Panc1 (cell line): ENCODE results near the gene SULF2. TPM values are rescaled to one million over a fixed set of nuclear protein-coding genes. Genes with fewer than 3 reads are reported as not detected.

ENCODE experiments used
- ATAC-seq: fragments of 200-7000 bp; cut with Tn5 transposase; 2 replicates; pipeline ENCODE4 v1.9.1; 2020; ENCODE audit warnings: mild to moderate bottlenecking, moderate library complexity
- BruUV-seq: library from RNA; stranded (reverse); fragments of 400-500 nt; replicated peaks from 2 replicates; lab custom pipeline; 2021; lab: Mats Ljungman, UMichigan
- CTCF ChIA-PET: fragments of 300-600 bp; sonication (Branson Sonifier 250); formaldehyde crosslinking; loops from one replicate; lab custom pipeline; 2022; ENCODE audit warnings: antibody characterized with exemption; lab: Charles Lee
- POLR2A ChIA-PET: fragments of 300-600 bp; sonication (Branson Sonifier 250); formaldehyde crosslinking; loops from one replicate; lab custom pipeline; 2022; ENCODE audit warnings: antibody characterized with exemption; lab: Charles Lee
- DNase-seq: peaks from one replicate; pipeline ENCODE4 v3.0.0-alpha.2; 2010; ENCODE audit warnings: low read depth, low spot score
- H3K27ac ChIP-seq: 2 replicates; pipeline ENCODE4 v1.5.1; 2011; ENCODE audit warnings: mild to moderate bottlenecking, low read length, inconsistent platforms
- H3K27me3 ChIP-seq: fragments of 200-500 bp; sonication (Bioruptor generic); 2 replicates; pipeline ENCODE4 v1.6.0; 2014; ENCODE audit warnings: low read length, inconsistent platforms; ENCODE audit not compliant: control insufficient read depth, insufficient read depth
- H3K36me3 ChIP-seq: fragments of 200-500 bp; sonication (Bioruptor generic); 2 replicates; pipeline ENCODE4 v1.5.1; 2014; ENCODE audit warnings: inconsistent platforms, mild to moderate bottlenecking, low read length, moderate library complexity; ENCODE audit not compliant: control insufficient read depth, insufficient read depth
- H3K4me1 ChIP-seq: 2 replicates; pipeline ENCODE4 v1.5.1; 2011; ENCODE audit warnings: inconsistent platforms, mild to moderate bottlenecking, low read length, moderate library complexity; ENCODE audit not compliant: control insufficient read depth, insufficient read depth
- H3K4me3 ChIP-seq, 2 experiments: 2 replicates each; pipeline ENCODE4 v1.5.1; 2011 to 2012; ENCODE audit warnings: low read depth in 2 of 2, low read length in 2 of 2, mild to moderate bottlenecking in 2 of 2, inconsistent platforms in 1 of 2, moderate library complexity in 1 of 2
- H3K9me3 ChIP-seq: fragments of 200-500 bp; sonication (Bioruptor generic); 2 replicates; pipeline ENCODE4 v1.5.1; 2014; ENCODE audit warnings: low read depth, mild to moderate bottlenecking, inconsistent platforms, low read length, moderate library complexity; ENCODE audit not compliant: control insufficient read depth, insufficient read depth
- POLR2AphosphoS5 ChIP-seq: IDR thresholded peaks from 2 replicates; pipeline ENCODE4 v1.6.1; 2012; ENCODE audit warnings: mild to moderate bottlenecking, low read depth, low read length, moderate library complexity
- SIN3A ChIP-seq: IDR thresholded peaks from 2 replicates; pipeline ENCODE4 v1.6.1; 2012; ENCODE audit warnings: low read depth, mild to moderate bottlenecking, low read length, moderate library complexity, borderline replicate concordance; ENCODE audit not compliant: insufficient read depth
- TCF7L2 ChIP-seq: IDR thresholded peaks from 2 replicates; pipeline ENCODE4 v1.6.1; 2011; ENCODE audit warnings: mild to moderate bottlenecking, low read depth, low read length, inconsistent platforms
- in situ Hi-C: cut with HindIII; loops from 2 replicates; pipeline ENCODE4 v1.10.0; 2016; ENCODE audit warnings: low sequenced_read_pairs, low pct_unique_long_range_greater_than_20kb
- intact Hi-C: fragments of 100-400 bp; cut with micrococcal nuclease; formaldehyde crosslinking; loops from one replicate; pipeline ENCODE4 v1.10.0; 2022; ENCODE audit not compliant: unreplicated experiment
- total RNA-seq: library from RNA; stranded (reverse); gene quantifications from one replicate; pipeline ENCODE4 v1.2.1, GENCODE V29; 2021; ENCODE audit not compliant: unreplicated experiment
- TF ChIP-seq, protein P1 (sequence below): fragments of 450-650 bp; IDR thresholded peaks from 2 replicates; pipeline ENCODE4 v1.5.1; 2017; ENCODE audit warnings: mild to moderate bottlenecking
- TF ChIP-seq, protein P2 (sequence below), 2 experiments: IDR thresholded peaks; 2 replicates each; pipeline ENCODE4 v1.6.1; 2011 to 2012; ENCODE audit warnings: low read depth in 2 of 2, control low read depth in 1 of 2, low read length in 1 of 2, mild to moderate bottlenecking in 1 of 2, moderate library complexity in 1 of 2; ENCODE audit not compliant: insufficient read depth in 1 of 2

SULF2 gene
- total RNA-seq, 1 experiment from 2014 or later = 1.4 TPM

DNA sequence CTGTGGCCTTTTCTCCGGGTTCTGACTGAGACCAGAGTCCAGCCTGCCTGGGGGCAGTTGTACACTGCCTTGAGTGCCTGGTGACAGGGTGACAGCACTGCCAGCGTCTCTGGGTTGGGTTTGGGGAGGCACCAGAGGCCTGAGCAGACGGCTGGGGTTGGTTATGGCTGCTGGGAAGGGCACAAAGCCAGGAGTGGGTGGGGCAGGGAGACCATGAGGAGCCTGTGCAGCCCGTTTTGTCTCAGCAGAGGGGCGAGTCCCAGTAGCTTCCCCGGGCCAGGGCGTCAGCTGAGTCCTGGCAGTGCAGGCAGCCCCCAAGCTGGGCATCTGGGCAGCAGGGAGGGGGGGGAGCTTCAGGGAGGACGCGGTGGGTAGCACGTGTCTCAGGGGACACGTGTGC is 15.3 kb upstream of the SULF2 start:
- ChIA-PET POLR2A (no interaction called here), CTCF (interaction anchor here (0.7 kb wide), 1 partner anchor 620 kb away, joined by 3 read pairs; no protein-coding TSS in a partner anchor)
- Histone ChIP-seq H3K9me3 (no peaks in the 10 kb centered on the region), H3K27me3 (no peaks in the 10 kb centered on the region), H3K4me3 (no peak overlapping the region), H3K27ac (no peak overlapping the region), H3K4me1 (no peaks in the 10 kb centered on the region), H3K36me3 (no peaks in the 10 kb centered on the region)
- DNase-seq (no peak), ATAC-seq (no peak)
- in situ Hi-C loops (no loop called here), intact Hi-C loops (no loop called here)
- no TSS peak for BruUV-seq
- TF ChIP-seq, protein P1, sequence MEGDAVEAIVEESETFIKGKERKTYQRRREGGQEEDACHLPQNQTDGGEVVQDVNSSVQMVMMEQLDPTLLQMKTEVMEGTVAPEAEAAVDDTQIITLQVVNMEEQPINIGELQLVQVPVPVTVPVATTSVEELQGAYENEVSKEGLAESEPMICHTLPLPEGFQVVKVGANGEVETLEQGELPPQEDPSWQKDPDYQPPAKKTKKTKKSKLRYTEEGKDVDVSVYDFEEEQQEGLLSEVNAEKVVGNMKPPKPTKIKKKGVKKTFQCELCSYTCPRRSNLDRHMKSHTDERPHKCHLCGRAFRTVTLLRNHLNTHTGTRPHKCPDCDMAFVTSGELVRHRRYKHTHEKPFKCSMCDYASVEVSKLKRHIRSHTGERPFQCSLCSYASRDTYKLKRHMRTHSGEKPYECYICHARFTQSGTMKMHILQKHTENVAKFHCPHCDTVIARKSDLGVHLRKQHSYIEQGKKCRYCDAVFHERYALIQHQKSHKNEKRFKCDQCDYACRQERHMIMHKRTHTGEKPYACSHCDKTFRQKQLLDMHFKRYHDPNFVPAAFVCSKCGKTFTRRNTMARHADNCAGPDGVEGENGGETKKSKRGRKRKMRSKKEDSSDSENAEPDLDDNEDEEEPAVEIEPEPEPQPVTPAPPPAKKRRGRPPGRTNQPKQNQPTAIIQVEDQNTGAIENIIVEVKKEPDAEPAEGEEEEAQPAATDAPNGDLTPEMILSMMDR = no peak
- no peak for TF ChIP-seq SIN3A
- TF ChIP-seq POLR2AphosphoS5 = no peak
- TF ChIP-seq, protein P2, sequence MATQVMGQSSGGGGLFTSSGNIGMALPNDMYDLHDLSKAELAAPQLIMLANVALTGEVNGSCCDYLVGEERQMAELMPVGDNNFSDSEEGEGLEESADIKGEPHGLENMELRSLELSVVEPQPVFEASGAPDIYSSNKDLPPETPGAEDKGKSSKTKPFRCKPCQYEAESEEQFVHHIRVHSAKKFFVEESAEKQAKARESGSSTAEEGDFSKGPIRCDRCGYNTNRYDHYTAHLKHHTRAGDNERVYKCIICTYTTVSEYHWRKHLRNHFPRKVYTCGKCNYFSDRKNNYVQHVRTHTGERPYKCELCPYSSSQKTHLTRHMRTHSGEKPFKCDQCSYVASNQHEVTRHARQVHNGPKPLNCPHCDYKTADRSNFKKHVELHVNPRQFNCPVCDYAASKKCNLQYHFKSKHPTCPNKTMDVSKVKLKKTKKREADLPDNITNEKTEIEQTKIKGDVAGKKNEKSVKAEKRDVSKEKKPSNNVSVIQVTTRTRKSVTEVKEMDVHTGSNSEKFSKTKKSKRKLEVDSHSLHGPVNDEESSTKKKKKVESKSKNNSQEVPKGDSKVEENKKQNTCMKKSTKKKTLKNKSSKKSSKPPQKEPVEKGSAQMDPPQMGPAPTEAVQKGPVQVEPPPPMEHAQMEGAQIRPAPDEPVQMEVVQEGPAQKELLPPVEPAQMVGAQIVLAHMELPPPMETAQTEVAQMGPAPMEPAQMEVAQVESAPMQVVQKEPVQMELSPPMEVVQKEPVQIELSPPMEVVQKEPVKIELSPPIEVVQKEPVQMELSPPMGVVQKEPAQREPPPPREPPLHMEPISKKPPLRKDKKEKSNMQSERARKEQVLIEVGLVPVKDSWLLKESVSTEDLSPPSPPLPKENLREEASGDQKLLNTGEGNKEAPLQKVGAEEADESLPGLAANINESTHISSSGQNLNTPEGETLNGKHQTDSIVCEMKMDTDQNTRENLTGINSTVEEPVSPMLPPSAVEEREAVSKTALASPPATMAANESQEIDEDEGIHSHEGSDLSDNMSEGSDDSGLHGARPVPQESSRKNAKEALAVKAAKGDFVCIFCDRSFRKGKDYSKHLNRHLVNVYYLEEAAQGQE (IDR thresholded peaks at IDR 0.05; ENCODE audit: insufficient read depth in 1 of 2, low read depth in 2 of 2, low read length in 1 of 2) = no peak
- no peak for TF ChIP-seq TCF7L2

DNA sequence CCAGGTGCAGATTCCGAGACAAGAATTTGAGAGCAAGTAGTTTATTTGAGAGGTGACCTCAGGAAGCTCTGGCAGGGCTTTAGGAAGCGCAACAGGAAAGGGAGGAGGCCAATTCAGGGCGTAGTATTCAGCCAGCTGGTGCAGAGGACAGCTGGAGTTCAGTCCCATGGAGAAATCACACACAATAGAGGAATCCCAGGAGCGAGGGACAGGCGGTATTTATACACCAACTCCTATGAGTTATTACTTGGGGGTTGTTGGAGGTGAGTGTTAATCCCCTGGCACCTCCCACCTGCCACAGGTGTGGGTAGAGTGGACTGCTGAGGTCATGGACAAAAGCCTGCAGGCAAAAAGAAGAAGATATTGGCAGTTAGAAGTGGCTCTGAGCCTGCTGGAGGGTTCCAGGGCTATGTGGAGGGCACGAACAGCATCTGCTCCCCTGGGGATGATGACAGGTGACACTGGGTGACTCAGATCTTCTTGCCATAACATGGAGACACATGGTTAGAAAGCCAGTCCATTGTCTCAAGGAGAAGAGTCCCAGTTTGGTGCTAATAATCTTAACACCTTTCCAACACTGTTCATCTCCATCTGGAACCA is 13.9 kb upstream of the SULF2 start:
- POLR2A ChIA-PET = no interaction called here
- no peak for DNase-seq

More for the DNA sequence above, 13.9 kb upstream of the SULF2 start:
- no TSS peak for BruUV-seq
- CTCF ChIA-PET = no interaction called here
- TF ChIP-seq, protein P2 (IDR thresholded peaks at IDR 0.05; ENCODE audit: insufficient read depth in 1 of 2, low read depth in 2 of 2, low read length in 1 of 2) = no peak
- TF ChIP-seq SIN3A (no peak), POLR2AphosphoS5 (no peak), TCF7L2 (no peak)
- TF ChIP-seq, protein P1 = no peak
- no peak overlapping the region for H3K27ac ChIP-seq
- H3K9me3 ChIP-seq = no peaks in the 10 kb centered on the region
- H3K36me3 ChIP-seq = no peaks in the 10 kb centered on the region
- no peak overlapping the region for H3K4me3 ChIP-seq
- no peaks in the 10 kb centered on the region for H3K27me3 ChIP-seq
- intact Hi-C loops = no loop called here
- in situ Hi-C loops = no loop called here
- H3K4me1 ChIP-seq = no peaks in the 10 kb centered on the region
- no peak for ATAC-seq
